ENCODE results near the gene FLYWCH1.

GRCh38 chr16:2980227-2981176 lies 68.8 kb downstream of the FLYWCH1 start, which contains the start of gene PKMYT1:
- no peak for TF ChIP-seq SFPQ (IDR thresholded peaks at IDR 0.05; ENCODE audit: low read depth, low read length)
- TF ChIP-seq BHLHE40 (IDR thresholded peaks at IDR 0.05; ENCODE audit: low read length), result peak; percentile 45; the same call in 1 of the 2 replicates
- TF ChIP-seq TAF1 (IDR thresholded peaks at IDR 0.05; ENCODE audit: control insufficient read depth, extremely low read depth, insufficient read depth, low read length, severe bottlenecking), result peak; percentile 87
- no peak for TF ChIP-seq MLX (CRISPR knock-in tag; conservative IDR thresholded peaks at IDR 0.05)
- TF ChIP-seq CTCF (IDR thresholded peaks at IDR 0.05 in 2 of 3, conservative IDR thresholded peaks at IDR 0.05 in 1 of 3; ENCODE audit: insufficient read depth in 2 of 3, low read depth in 1 of 3, low read length in 3 of 3), result no peak
- TF ChIP-seq NFIC (IDR thresholded peaks at IDR 0.05), result no peak
- TF ChIP-seq MAFK (IDR thresholded peaks at IDR 0.05; ENCODE audit: low read length), result no peak

Measured in K562 (cell line).